ENCODE results near the gene WLS. TPM values are rescaled to one million over a fixed set of nuclear protein-coding genes. Genes with fewer than 3 reads are reported as not detected.

Gene WLS
- total and polyA plus RNA-seq, 2 experiments from 2014 or later: 0.87 to 1.2 TPM

- H3K4me2 ChIP-seq: no peak overlapping the region
- no peak overlapping the region for H3K27ac ChIP-seq (ENCODE audit: low read depth)
- no peaks in the 10 kb centered on the region for H3K4me1 Mint-ChIP-seq
- H3K4me3 ChIP-seq: no peak overlapping the region
- H3K27me3 Mint-ChIP-seq (ENCODE audit: insufficient read depth, low read depth, poor library complexity): no peaks in the 10 kb centered on the region
- H3K9me2 ChIP-seq (ENCODE audit: insufficient read depth): no peaks in the 10 kb centered on the region
- DNase-seq (ENCODE audit: low spot score) (no peak), ATAC-seq (no peak)
- H3K27me3 ChIP-seq (ENCODE audit: insufficient read depth): no peaks in the 10 kb centered on the region
- H3K9me3 Mint-ChIP-seq: no peaks in the 10 kb centered on the region
- no peaks in the 10 kb centered on the region for H3K79me2 ChIP-seq (replicated peaks; ENCODE audit: insufficient read depth)
- H2AFZ ChIP-seq: no peak overlapping the region
- no peaks in the 10 kb centered on the region for H3F3A ChIP-seq (replicated peaks; ENCODE audit: low read depth)
- no peaks in the 10 kb centered on the region for H3K4me1 ChIP-seq (ENCODE audit: insufficient read depth)
- TF ChIP-seq STAT1 (IDR thresholded peaks at IDR 0.05; ENCODE audit: unreplicated experiment) (no peak), JUNB (IDR thresholded peaks at IDR 0.05; ENCODE audit: unreplicated experiment) (no peak), EZH2 (IDR thresholded peaks at IDR 0.05; ENCODE audit: low read depth, unreplicated experiment) (no peak), CREB1 (CRISPR knock-in tag; IDR thresholded peaks at IDR 0.05; ENCODE audit: low read depth) (no peak), CTCF (conservative IDR thresholded peaks at IDR 0.05; ENCODE audit: low read depth in 2 of 2) (no peak), ZNF114 (CRISPR knock-in tag; IDR thresholded peaks at IDR 0.05) (no peak), ZNF331 (CRISPR knock-in tag; IDR thresholded peaks at IDR 0.05; ENCODE audit: low read depth) (no peak), ETS1 (IDR thresholded peaks at IDR 0.05) (no peak), NANOG (IDR thresholded peaks at IDR 0.05; ENCODE audit: borderline replicate concordance) (no peak), POLR2AphosphoS5 (IDR thresholded peaks at IDR 0.05; ENCODE audit: low read depth) (no peak), ZNF462 (CRISPR knock-in tag; IDR thresholded peaks at IDR 0.05) (no peak), REST (IDR thresholded peaks at IDR 0.05; ENCODE audit: unreplicated experiment) (no peak), EZH2phosphoT487 (IDR thresholded peaks at IDR 0.05; ENCODE audit: unreplicated experiment) (no peak)
- no peak overlapping the region for H3K4me3 Mint-ChIP-seq
- H3K36me3 ChIP-seq (ENCODE audit: insufficient read depth): no peaks in the 10 kb centered on the region
- no peaks in the 10 kb centered on the region for H4K20me1 ChIP-seq (replicated peaks; ENCODE audit: insufficient read depth)
- H3K27ac Mint-ChIP-seq: no peak overlapping the region
- no peaks in the 10 kb centered on the region for H3K36me3 Mint-ChIP-seq (ENCODE audit: low read depth)
Measured at GRCh38 chr1:68117416-68117815, 114.9 kb downstream of the WLS start.
